ENCODE measurements around the gene PHACTR4. TPM values are rescaled to one million over a fixed set of nuclear protein-coding genes. Genes with fewer than 3 reads are reported as not detected.
A peak's percentile ranks its signal among the peaks of the same experiment; 100 is the strongest.

The PHACTR4 gene
- polyA plus RNA-seq, 1 donor (not counting 4 experiments of a cell fraction or from before 2014, with no cell fraction given): 12.2 TPM

DNA sequence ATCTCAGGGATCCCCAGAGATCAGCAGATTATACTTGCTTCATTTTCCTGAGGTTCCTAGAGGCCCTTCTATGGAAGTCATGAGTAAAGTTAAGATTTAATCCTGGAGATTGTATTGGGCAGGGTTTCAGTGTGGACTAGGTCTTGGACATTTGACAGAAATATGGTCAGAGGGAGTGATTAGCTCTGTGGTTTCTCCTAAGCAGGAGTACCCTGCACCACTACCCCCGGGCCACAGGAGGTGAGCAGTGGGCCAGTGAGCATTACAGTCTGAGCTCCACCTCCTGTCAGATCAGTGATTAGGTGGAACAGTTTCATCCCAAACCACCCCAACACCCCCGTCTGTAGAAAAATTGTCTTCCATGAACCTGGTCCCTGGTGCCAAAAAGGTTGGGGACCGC lies 43.2 kb downstream of the PHACTR4 start:
- Histone ChIP-seq H3K9me3 (ENCODE audit: control insufficient read depth, low read depth, low read length) (no peaks in the 10 kb centered on the region), H3K27me3 (ENCODE audit: control insufficient read depth, extremely low read depth, insufficient read depth, low read length) (no peaks in the 10 kb centered on the region), H3K4me1 (ENCODE audit: control insufficient read depth, extremely low read depth, insufficient read depth, low read length) (peaks cover 14% of the 10 kb centered on the region), H2AFZ (ENCODE audit: control insufficient read depth, low read length) (no peak overlapping the region), H3K27ac (ENCODE audit: control insufficient read depth, insufficient read depth, low read length) (no peak overlapping the region), H3K36me3 (ENCODE audit: control insufficient read depth in 2 of 2, extremely low read depth in 1 of 2, insufficient read depth in 2 of 2, low read length in 2 of 2) (peaks cover 0 to 2% of the 10 kb centered on the region in 2 experiments), H3K79me2 (ENCODE audit: control insufficient read depth, insufficient read depth, low read length) (peaks cover 5% of the 10 kb centered on the region), H3K4me3 (ENCODE audit: control insufficient read depth in 2 of 3, extremely low read depth in 1 of 3, insufficient read depth in 2 of 3, low read depth in 1 of 3, low read length in 3 of 3) (no peak overlapping the region), H3K9ac (ENCODE audit: control insufficient read depth, extremely low read depth, insufficient read depth, low read length) (no peak overlapping the region), H3K9me1 (ENCODE audit: control insufficient read depth, extremely low read depth, insufficient read depth, low read length) (no peaks in the 10 kb centered on the region), H4K20me1 (ENCODE audit: control insufficient read depth, extremely low read depth, insufficient read depth, low read length) (no peaks in the 10 kb centered on the region), H3K4me2 (ENCODE audit: control insufficient read depth, extremely low read depth, insufficient read depth, low read depth, low read length) (no peak overlapping the region)
- dilution Hi-C loops (cut with MboI; ENCODE audit: extremely low pct_ligation_motif_present, low sequenced_read_pairs): no loop called here
- DNase-seq (ENCODE audit: low read depth, low spot score) (no peak), FAIRE-seq (no peak)
- TF ChIP-seq, protein P1, sequence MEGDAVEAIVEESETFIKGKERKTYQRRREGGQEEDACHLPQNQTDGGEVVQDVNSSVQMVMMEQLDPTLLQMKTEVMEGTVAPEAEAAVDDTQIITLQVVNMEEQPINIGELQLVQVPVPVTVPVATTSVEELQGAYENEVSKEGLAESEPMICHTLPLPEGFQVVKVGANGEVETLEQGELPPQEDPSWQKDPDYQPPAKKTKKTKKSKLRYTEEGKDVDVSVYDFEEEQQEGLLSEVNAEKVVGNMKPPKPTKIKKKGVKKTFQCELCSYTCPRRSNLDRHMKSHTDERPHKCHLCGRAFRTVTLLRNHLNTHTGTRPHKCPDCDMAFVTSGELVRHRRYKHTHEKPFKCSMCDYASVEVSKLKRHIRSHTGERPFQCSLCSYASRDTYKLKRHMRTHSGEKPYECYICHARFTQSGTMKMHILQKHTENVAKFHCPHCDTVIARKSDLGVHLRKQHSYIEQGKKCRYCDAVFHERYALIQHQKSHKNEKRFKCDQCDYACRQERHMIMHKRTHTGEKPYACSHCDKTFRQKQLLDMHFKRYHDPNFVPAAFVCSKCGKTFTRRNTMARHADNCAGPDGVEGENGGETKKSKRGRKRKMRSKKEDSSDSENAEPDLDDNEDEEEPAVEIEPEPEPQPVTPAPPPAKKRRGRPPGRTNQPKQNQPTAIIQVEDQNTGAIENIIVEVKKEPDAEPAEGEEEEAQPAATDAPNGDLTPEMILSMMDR (optimal IDR thresholded peaks at IDR 0.05 in 1 of 3, IDR thresholded peaks at IDR 0.05 in 1 of 3, conservative IDR thresholded peaks at IDR 0.05 in 1 of 3; ENCODE audit: extremely low read depth in 1 of 3, insufficient read depth in 2 of 3, low read length in 3 of 3): peak in 1 of 3 experiments; percentile 6
- no peak for TF ChIP-seq EZH2 (IDR thresholded peaks at IDR 0.05; ENCODE audit: low read length)

DNA sequence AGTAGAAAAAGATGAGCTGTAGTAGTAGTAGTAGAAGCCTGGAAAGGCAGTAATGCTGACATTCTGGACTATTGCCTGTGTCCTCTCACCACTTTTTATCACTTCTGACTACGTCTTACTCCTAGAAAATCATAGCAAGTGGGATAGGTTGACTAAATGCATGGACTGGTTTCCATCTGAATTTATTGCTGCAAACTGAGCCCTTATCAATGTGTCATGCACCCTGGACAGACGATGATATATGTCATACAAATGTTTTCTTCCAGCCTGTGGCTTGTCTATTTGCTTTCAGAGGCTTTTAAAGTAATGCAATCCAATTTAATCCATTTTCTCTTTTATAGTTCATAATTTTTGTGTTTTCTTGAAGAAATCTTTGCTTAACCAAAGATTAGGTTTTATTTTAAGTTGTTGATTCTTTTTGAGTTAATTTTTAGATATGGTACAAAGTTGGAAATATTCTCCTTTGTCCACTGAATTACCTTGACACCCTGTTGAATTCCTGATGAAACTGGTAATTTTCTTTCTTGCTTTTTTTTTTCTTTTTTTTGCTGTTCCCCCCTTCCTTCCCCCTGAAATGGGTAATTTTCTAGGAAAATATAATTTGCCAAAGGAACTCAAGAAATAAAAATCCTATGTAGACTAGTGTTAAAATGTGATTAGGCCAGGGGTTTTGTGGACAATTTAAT lies 47.1 kb downstream of the PHACTR4 start:
- FAIRE-seq: no peak
- Histone ChIP-seq H3K9me3 (ENCODE audit: control insufficient read depth, low read depth, low read length) (no peaks in the 10 kb centered on the region), H2AFZ (ENCODE audit: control insufficient read depth, low read length) (no peak overlapping the region), H4K20me1 (ENCODE audit: control insufficient read depth, extremely low read depth, insufficient read depth, low read length) (no peaks in the 10 kb centered on the region), H3K27me3 (ENCODE audit: control insufficient read depth, extremely low read depth, insufficient read depth, low read length) (no peaks in the 10 kb centered on the region), H3K4me3 (ENCODE audit: control insufficient read depth in 2 of 3, extremely low read depth in 1 of 3, insufficient read depth in 2 of 3, low read depth in 1 of 3, low read length in 3 of 3) (peak overlapping the region in 1 of 3 experiments; percentile 25), H3K27ac (ENCODE audit: control insufficient read depth, insufficient read depth, low read length) (peak overlapping the region; percentile 97), H3K9me1 (ENCODE audit: control insufficient read depth, extremely low read depth, insufficient read depth, low read length) (no peaks in the 10 kb centered on the region), H3K4me1 (ENCODE audit: control insufficient read depth, extremely low read depth, insufficient read depth, low read length) (peaks cover 19% of the 10 kb centered on the region), H3K36me3 (ENCODE audit: control insufficient read depth in 2 of 2, extremely low read depth in 1 of 2, insufficient read depth in 2 of 2, low read length in 2 of 2) (peaks cover 0 to 3% of the 10 kb centered on the region in 2 experiments), H3K9ac (ENCODE audit: control insufficient read depth, extremely low read depth, insufficient read depth, low read length) (peak overlapping the region; percentile 78), H3K79me2 (ENCODE audit: control insufficient read depth, insufficient read depth, low read length) (peaks cover 5% of the 10 kb centered on the region), H3K4me2 (ENCODE audit: control insufficient read depth, extremely low read depth, insufficient read depth, low read depth, low read length) (peak overlapping the region; percentile 70)
- dilution Hi-C loops (cut with MboI; ENCODE audit: extremely low pct_ligation_motif_present, low sequenced_read_pairs): no loop called here
- DNase-seq (ENCODE audit: low read depth, low spot score): no peak
- TF ChIP-seq, protein P1 (optimal IDR thresholded peaks at IDR 0.05 in 1 of 3, IDR thresholded peaks at IDR 0.05 in 1 of 3, conservative IDR thresholded peaks at IDR 0.05 in 1 of 3; ENCODE audit: extremely low read depth in 1 of 3, insufficient read depth in 2 of 3, low read length in 3 of 3): no peak
- TF ChIP-seq EZH2 (IDR thresholded peaks at IDR 0.05; ENCODE audit: low read length): no peak

Data from keratinocyte (primary cell).